DOHH2 (cell line): Measurements from ENCODE around the gene ZBTB46.

Experiments
- H3F3A ChIP-seq: fragments of 200-600 bp; sonication (generic), shearing (Covaris generic); 2 replicates; pipeline ENCODE4 v1.6.0; 2016; ENCODE audit warnings: antibody characterized with exemption, mild to moderate bottlenecking; ENCODE audit not compliant: control insufficient read depth, insufficient read depth
- H3K27ac ChIP-seq: fragments of 200-600 bp; sonication (generic); 2 replicates; pipeline ENCODE4 v1.5.1; 2014; ENCODE audit warnings: low read depth, mild to moderate bottlenecking, low read length, moderate library complexity
- H3K27me3 ChIP-seq: fragments of 200-600 bp; sonication (generic); 2 replicates; pipeline ENCODE4 v1.6.1; 2014; ENCODE audit warnings: mild to moderate bottlenecking, low read length, mixed read lengths; ENCODE audit not compliant: control insufficient read depth
- H3K36me3 ChIP-seq: fragments of 200-600 bp; sonication (generic); 2 replicates; pipeline ENCODE4 v1.6.1; 2014; ENCODE audit warnings: mild to moderate bottlenecking, low read length, moderate library complexity, mixed read lengths; ENCODE audit not compliant: control insufficient read depth
- H3K4me1 ChIP-seq: fragments of 200-600 bp; sonication (generic); 2 replicates; pipeline ENCODE4 v1.6.1; 2014; ENCODE audit warnings: mild to moderate bottlenecking, low read length, mixed read lengths; ENCODE audit not compliant: control insufficient read depth
- H3K4me2 ChIP-seq: fragments of 200-600 bp; sonication (generic); 2 replicates; pipeline ENCODE4 v1.6.0; 2014; ENCODE audit warnings: mild to moderate bottlenecking, low read length, moderate library complexity
- H3K4me3 ChIP-seq: fragments of 200-600 bp; sonication (generic); 2 replicates; pipeline ENCODE4 v1.5.1; 2014; ENCODE audit warnings: mild to moderate bottlenecking, low read length, mixed read lengths
- H3K79me2 ChIP-seq: fragments of 200-600 bp; sonication (generic); 2 replicates; pipeline ENCODE4 v1.6.1; 2014; ENCODE audit warnings: mild to moderate bottlenecking, low read length, mixed read lengths; ENCODE audit not compliant: control insufficient read depth
- H3K9me2 ChIP-seq: fragments of 200-600 bp; sonication (generic); replicated peaks from 2 replicates; pipeline ENCODE4 v1.6.1; 2014; ENCODE audit warnings: mild to moderate bottlenecking, low read length, mixed read lengths; ENCODE audit not compliant: control insufficient read depth
- H3K9me3 ChIP-seq: fragments of 200-600 bp; sonication (generic); 2 replicates; pipeline ENCODE4 v1.6.1; 2014; ENCODE audit warnings: antibody characterized with exemption, low read length, mixed read lengths; ENCODE audit not compliant: control insufficient read depth, insufficient read depth
- H4K20me1 ChIP-seq: fragments of 200-600 bp; sonication (generic); 2 replicates; pipeline ENCODE4 v1.6.0; 2014; ENCODE audit warnings: low read depth, mild to moderate bottlenecking, antibody characterized with exemption, low read length, moderate library complexity; ENCODE audit not compliant: control insufficient read depth, insufficient read depth
- EZH2phosphoT487 ChIP-seq: fragments of 200-600 bp; sonication (generic); IDR thresholded peaks from 2 replicates; pipeline ENCODE4 v1.6.1; 2017; ENCODE audit warnings: borderline replicate concordance, mild to moderate bottlenecking, antibody characterized with exemption, low read length, moderate library complexity, mixed read lengths
- TF ChIP-seq, protein P1 (sequence below): fragments of 200-600 bp; sonication (generic); IDR thresholded peaks from one replicate; pipeline ENCODE4 v1.5.1; 2014; ENCODE audit warnings: antibody characterized with exemption, mild to moderate bottlenecking, low read depth, low read length; ENCODE audit not compliant: poor library complexity, severe bottlenecking

ZBTB46 gene

DNA sequence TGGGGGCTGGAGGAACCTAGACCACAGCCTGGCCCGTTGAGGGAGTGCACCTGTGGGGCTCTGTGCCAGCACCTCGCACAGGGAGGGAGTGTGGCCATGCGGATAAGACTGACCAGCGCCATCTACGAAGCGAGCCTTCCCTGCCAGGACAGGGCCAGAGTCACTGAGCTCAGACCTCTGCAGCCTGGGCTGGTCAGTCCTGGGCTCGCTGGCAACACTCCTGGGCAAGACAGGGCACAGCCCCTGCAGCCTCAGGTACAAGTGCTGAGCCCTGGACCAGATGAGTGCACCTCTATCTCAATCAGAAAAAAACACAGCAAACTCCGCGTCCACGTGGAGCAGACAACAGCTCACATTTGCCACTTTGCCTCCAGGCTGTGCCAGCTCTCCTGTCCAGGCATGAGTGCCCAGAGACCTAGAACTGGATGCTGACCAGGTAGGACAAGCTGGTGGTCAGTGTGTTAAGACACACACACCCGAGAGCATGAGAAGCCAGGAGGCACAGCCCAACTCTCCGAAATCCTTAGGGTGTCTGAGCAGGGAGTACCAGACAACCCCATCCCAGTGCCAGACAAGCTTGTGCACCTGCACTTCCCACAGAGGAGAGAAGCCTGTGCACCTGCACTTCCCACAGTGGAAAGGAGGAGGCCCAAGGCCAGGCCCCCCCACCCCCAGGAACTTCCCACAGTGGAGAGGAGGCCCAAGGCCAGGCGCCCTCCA lies 128.2 kb downstream of the ZBTB46 start:
- H3K4me1 ChIP-seq: peaks cover 17% of the 10 kb centered on the region
- H3K9me3 ChIP-seq: no peaks in the 10 kb centered on the region
- H3K79me2 ChIP-seq: peaks cover 30% of the 10 kb centered on the region
- no peak overlapping the region for H3K4me2 ChIP-seq
- no peaks in the 10 kb centered on the region for H3K27me3 ChIP-seq
- no peak for TF ChIP-seq EZH2phosphoT487
- no peaks in the 10 kb centered on the region for H3K9me2 ChIP-seq
- peaks cover 34% of the 10 kb centered on the region for H3K36me3 ChIP-seq
- peaks cover 9% of the 10 kb centered on the region for H4K20me1 ChIP-seq
- H3K27ac ChIP-seq: no peak overlapping the region
- H3F3A ChIP-seq: no peaks in the 10 kb centered on the region
- no peak overlapping the region for H3K4me3 ChIP-seq

DNA sequence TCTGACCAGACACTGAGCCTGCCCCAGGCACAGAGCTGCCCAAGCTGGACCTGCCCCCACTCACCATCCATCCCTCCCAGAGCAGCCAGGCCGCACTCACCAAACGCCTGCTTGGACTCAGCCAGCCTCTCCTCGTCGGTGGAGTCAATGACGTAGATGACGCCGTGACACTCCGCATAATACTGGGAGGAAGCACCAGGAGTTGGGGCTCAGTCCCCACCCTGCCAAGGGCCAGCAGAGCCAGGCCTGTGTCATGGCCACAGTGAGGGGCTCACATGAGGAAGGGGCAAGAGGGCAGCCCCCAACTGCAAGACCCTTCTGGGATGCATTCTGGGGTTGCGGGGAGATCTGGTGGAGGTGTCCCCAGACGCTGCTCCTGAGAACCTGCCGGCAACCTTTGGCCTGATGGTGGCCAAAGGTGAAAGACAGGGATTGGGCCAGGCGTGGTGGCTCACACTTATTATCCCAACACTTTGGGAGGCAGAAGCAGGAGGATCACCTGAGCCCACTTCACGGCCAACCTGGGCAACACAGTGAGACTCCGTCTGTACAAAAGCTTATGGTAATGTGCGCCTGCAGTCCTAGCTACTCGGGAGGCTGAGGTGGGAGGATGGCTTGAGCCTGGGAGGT lies 128.9 kb downstream of the ZBTB46 start:
- no peak overlapping the region for H3K27ac ChIP-seq
- H3K9me3 ChIP-seq: no peaks in the 10 kb centered on the region
- no peaks in the 10 kb centered on the region for H3K27me3 ChIP-seq
- no peaks in the 10 kb centered on the region for H3K9me2 ChIP-seq
- H3K4me3 ChIP-seq: no peak overlapping the region
- no peaks in the 10 kb centered on the region for H3F3A ChIP-seq
- no peak for TF ChIP-seq EZH2phosphoT487
- TF ChIP-seq, protein P1, sequence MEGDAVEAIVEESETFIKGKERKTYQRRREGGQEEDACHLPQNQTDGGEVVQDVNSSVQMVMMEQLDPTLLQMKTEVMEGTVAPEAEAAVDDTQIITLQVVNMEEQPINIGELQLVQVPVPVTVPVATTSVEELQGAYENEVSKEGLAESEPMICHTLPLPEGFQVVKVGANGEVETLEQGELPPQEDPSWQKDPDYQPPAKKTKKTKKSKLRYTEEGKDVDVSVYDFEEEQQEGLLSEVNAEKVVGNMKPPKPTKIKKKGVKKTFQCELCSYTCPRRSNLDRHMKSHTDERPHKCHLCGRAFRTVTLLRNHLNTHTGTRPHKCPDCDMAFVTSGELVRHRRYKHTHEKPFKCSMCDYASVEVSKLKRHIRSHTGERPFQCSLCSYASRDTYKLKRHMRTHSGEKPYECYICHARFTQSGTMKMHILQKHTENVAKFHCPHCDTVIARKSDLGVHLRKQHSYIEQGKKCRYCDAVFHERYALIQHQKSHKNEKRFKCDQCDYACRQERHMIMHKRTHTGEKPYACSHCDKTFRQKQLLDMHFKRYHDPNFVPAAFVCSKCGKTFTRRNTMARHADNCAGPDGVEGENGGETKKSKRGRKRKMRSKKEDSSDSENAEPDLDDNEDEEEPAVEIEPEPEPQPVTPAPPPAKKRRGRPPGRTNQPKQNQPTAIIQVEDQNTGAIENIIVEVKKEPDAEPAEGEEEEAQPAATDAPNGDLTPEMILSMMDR: no peak
- peaks cover 9% of the 10 kb centered on the region for H4K20me1 ChIP-seq
- peaks cover 23% of the 10 kb centered on the region for H3K79me2 ChIP-seq
- H3K4me2 ChIP-seq: no peak overlapping the region
- H3K36me3 ChIP-seq: peaks cover 32% of the 10 kb centered on the region
- peaks cover 17% of the 10 kb centered on the region for H3K4me1 ChIP-seq

DNA sequence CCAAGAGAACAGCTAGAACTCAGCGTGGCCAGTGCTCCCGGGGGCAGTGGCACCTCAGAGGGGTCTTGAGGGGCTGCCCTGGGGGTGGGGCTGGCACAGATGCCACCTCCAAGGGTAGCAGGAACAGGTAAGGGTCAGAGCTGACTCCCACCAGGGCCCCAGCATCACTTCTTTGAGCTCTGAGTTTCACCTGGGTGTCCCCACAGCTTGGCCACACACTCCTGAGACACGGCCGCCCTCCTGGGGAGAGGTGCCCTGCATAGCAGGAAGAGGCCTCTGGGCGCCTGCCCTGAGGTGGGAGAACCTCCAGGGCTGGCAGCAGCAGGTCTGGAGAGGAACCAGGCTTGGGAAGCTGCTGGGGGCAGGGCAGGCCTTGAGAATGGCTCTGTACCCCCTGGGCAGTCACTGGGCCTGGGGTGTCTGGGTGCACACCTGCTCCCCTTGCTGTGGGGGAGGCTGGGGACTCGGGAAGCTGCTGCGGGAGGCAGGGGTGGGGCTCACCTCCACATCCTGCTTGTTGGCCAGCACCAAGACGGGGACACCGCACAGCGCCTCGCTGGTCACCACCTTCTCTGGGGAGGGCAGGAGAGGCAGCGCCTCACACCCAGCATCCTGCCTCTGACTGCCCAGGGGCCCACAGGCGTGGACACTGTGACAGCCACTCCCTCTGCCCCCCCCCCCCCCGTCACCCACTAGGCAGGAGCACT lies 129.6 kb downstream of the ZBTB46 start:
- no peak overlapping the region for H3K4me2 ChIP-seq
- no peaks in the 10 kb centered on the region for H3K27me3 ChIP-seq
- H3K4me3 ChIP-seq: no peak overlapping the region
- H3K4me1 ChIP-seq: peaks cover 15% of the 10 kb centered on the region
- no peaks in the 10 kb centered on the region for H3K9me2 ChIP-seq
- H3K79me2 ChIP-seq: peaks cover 17% of the 10 kb centered on the region
- TF ChIP-seq, protein P1: no peak
- TF ChIP-seq EZH2phosphoT487: no peak
- no peak overlapping the region for H3K27ac ChIP-seq
- no peaks in the 10 kb centered on the region for H3K9me3 ChIP-seq
- H3F3A ChIP-seq: no peaks in the 10 kb centered on the region
- H4K20me1 ChIP-seq: peaks cover 7% of the 10 kb centered on the region
- peaks cover 30% of the 10 kb centered on the region for H3K36me3 ChIP-seq

DNA sequence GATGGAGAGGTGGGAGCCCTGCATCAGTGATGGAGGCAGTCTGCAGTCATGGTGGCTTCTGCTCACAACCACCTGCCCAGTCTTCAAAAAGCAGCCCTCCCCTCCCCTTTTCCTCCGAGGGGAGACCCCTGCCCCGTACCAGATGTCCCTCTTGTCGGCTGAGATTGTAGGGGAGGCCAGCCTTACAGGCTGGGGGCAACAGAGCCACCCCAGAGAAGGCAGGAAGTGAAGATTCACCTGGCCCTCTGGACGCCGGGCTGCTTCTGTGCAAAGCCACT lies 130.1 kb downstream of the ZBTB46 start:
- H3K36me3 ChIP-seq: peaks cover 25% of the 10 kb centered on the region
- no peaks in the 10 kb centered on the region for H3F3A ChIP-seq
- no peaks in the 10 kb centered on the region for H3K9me2 ChIP-seq
- H3K4me2 ChIP-seq: no peak overlapping the region
- no peak overlapping the region for H3K4me3 ChIP-seq
- no peak for TF ChIP-seq EZH2phosphoT487
- TF ChIP-seq, protein P1: no peak
- no peak overlapping the region for H3K27ac ChIP-seq
- H3K27me3 ChIP-seq: no peaks in the 10 kb centered on the region
- peaks cover 10% of the 10 kb centered on the region for H3K4me1 ChIP-seq
- H3K9me3 ChIP-seq: no peaks in the 10 kb centered on the region
- peaks cover 12% of the 10 kb centered on the region for H3K79me2 ChIP-seq
- peaks cover 3% of the 10 kb centered on the region for H4K20me1 ChIP-seq
